Measurements from ENCODE around the gene MLLT10. TPM values are rescaled to one million over a fixed set of nuclear protein-coding genes. Genes with fewer than 3 reads are reported as not detected.

MLLT10 gene
- total and polyA plus RNA-seq, 4 donors, result 23.1 to 55.5 (median 32.6) TPM

- no peak overlapping the region for H3K4me3 ChIP-seq (ENCODE audit: low read depth, low read length)
- H3K36me3 ChIP-seq (ENCODE audit: control insufficient read depth, insufficient read depth, low read length), result peaks cover 12% of the 10 kb centered on the region
- no peaks in the 10 kb centered on the region for H3K9me3 ChIP-seq (ENCODE audit: control insufficient read depth, insufficient read depth, low read length)
- DNase-seq (ENCODE audit: low read depth in 4 of 6, low spot score in 6 of 6), result peak in 1 of 6 donors; percentile 49
- WGBS (ENCODE audit: insufficient coverage), result 52% methylated on average over 3 of the region's 6 CpGs
- H3K27ac ChIP-seq (ENCODE audit: low read depth, low read length), result no peak overlapping the region
- no peaks in the 10 kb centered on the region for H3K27me3 ChIP-seq (ENCODE audit: control insufficient read depth, insufficient read depth, low read length)
- peaks cover 7% of the 10 kb centered on the region for H3K4me1 ChIP-seq (ENCODE audit: control insufficient read depth, insufficient read depth, low read length)
These were observed 199.7 kb downstream of the MLLT10 start for GRCh38 chr10:21733710-21734109.

GRCh38 chr10:21737106-21737505, 203.1 kb downstream of the MLLT10 start:
- Histone ChIP-seq H3K9me3 (ENCODE audit: control insufficient read depth, insufficient read depth, low read length) (no peaks in the 10 kb centered on the region), H3K27me3 (ENCODE audit: control insufficient read depth, insufficient read depth, low read length) (no peaks in the 10 kb centered on the region), H3K4me3 (ENCODE audit: low read depth, low read length) (no peak overlapping the region), H3K4me1 (ENCODE audit: control insufficient read depth, insufficient read depth, low read length) (peaks cover 5% of the 10 kb centered on the region), H3K27ac (ENCODE audit: low read depth, low read length) (no peak overlapping the region), H3K36me3 (ENCODE audit: control insufficient read depth, insufficient read depth, low read length) (peaks cover 16% of the 10 kb centered on the region)
- DNase-seq (ENCODE audit: low read depth in 4 of 6, low spot score in 6 of 6), result no peak
- WGBS (ENCODE audit: insufficient coverage), result 82% methylated on average over 4 of the region's 4 CpGs

- Histone ChIP-seq H3K4me3 (ENCODE audit: low read depth, low read length) (no peak overlapping the region), H3K36me3 (ENCODE audit: control insufficient read depth, insufficient read depth, low read length) (peaks cover 22% of the 10 kb centered on the region), H3K9me3 (ENCODE audit: control insufficient read depth, insufficient read depth, low read length) (no peaks in the 10 kb centered on the region), H3K4me1 (ENCODE audit: control insufficient read depth, insufficient read depth, low read length) (no peaks in the 10 kb centered on the region), H3K27me3 (ENCODE audit: control insufficient read depth, insufficient read depth, low read length) (no peaks in the 10 kb centered on the region), H3K27ac (ENCODE audit: low read depth, low read length) (no peak overlapping the region)
- no peak for DNase-seq (ENCODE audit: low read depth in 4 of 6, low spot score in 6 of 6)
- WGBS (ENCODE audit: insufficient coverage), result 100% methylated on average over 1 of the region's 4 CpGs
These were observed 207.0 kb downstream of the MLLT10 start for GRCh38 chr10:21740989-21741388.

- Histone ChIP-seq H3K36me3 (ENCODE audit: control insufficient read depth, insufficient read depth, low read length) (peaks cover 12% of the 10 kb centered on the region), H3K27me3 (ENCODE audit: control insufficient read depth, insufficient read depth, low read length) (no peaks in the 10 kb centered on the region), H3K27ac (ENCODE audit: low read depth, low read length) (no peak overlapping the region), H3K4me1 (ENCODE audit: control insufficient read depth, insufficient read depth, low read length) (no peaks in the 10 kb centered on the region), H3K9me3 (ENCODE audit: control insufficient read depth, insufficient read depth, low read length) (no peaks in the 10 kb centered on the region), H3K4me3 (ENCODE audit: low read depth, low read length) (no peak overlapping the region)
- no CpG with 5 or more reads among the region's 5 CpGs for WGBS (ENCODE audit: insufficient coverage)
- DNase-seq (ENCODE audit: low read depth in 4 of 6, low spot score in 6 of 6), result no peak
These were observed 208.8 kb downstream of the MLLT10 start for GRCh38 chr10:21742740-21743412.

GRCh38 chr10:21744223-21744622, 210.2 kb downstream of the MLLT10 start:
- no peak for DNase-seq (ENCODE audit: low read depth in 4 of 6, low spot score in 6 of 6)
- Histone ChIP-seq H3K4me3 (ENCODE audit: low read depth, low read length) (no peak overlapping the region), H3K9me3 (ENCODE audit: control insufficient read depth, insufficient read depth, low read length) (no peaks in the 10 kb centered on the region), H3K4me1 (ENCODE audit: control insufficient read depth, insufficient read depth, low read length) (no peaks in the 10 kb centered on the region), H3K27me3 (ENCODE audit: control insufficient read depth, insufficient read depth, low read length) (no peaks in the 10 kb centered on the region), H3K36me3 (ENCODE audit: control insufficient read depth, insufficient read depth, low read length) (peaks cover 8% of the 10 kb centered on the region), H3K27ac (ENCODE audit: low read depth, low read length) (no peak overlapping the region)
- WGBS (ENCODE audit: insufficient coverage), result 93% methylated on average over 9 of the region's 11 CpGs

- no peak overlapping the region for H3K27ac ChIP-seq (ENCODE audit: low read depth, low read length)
- peaks cover 17% of the 10 kb centered on the region for H3K36me3 ChIP-seq (ENCODE audit: control insufficient read depth, insufficient read depth, low read length)
- no peak for DNase-seq (ENCODE audit: low read depth in 4 of 6, low spot score in 6 of 6)
- H3K27me3 ChIP-seq (ENCODE audit: control insufficient read depth, insufficient read depth, low read length), result no peaks in the 10 kb centered on the region
- no peaks in the 10 kb centered on the region for H3K9me3 ChIP-seq (ENCODE audit: control insufficient read depth, insufficient read depth, low read length)
- 87% methylated on average over 5 of the region's 6 CpGs for WGBS (ENCODE audit: insufficient coverage)
- no peaks in the 10 kb centered on the region for H3K4me1 ChIP-seq (ENCODE audit: control insufficient read depth, insufficient read depth, low read length)
- no peak overlapping the region for H3K4me3 ChIP-seq (ENCODE audit: low read depth, low read length)
These were observed 212.1 kb downstream of the MLLT10 start for GRCh38 chr10:21746118-21746517.

GRCh38 chr10:21747809-21748208, 213.8 kb downstream of the MLLT10 start:
- no peak for DNase-seq (ENCODE audit: low read depth in 4 of 6, low spot score in 6 of 6)
- Histone ChIP-seq H3K9me3 (ENCODE audit: control insufficient read depth, insufficient read depth, low read length) (no peaks in the 10 kb centered on the region), H3K27me3 (ENCODE audit: control insufficient read depth, insufficient read depth, low read length) (no peaks in the 10 kb centered on the region), H3K27ac (ENCODE audit: low read depth, low read length) (no peak overlapping the region), H3K4me3 (ENCODE audit: low read depth, low read length) (no peak overlapping the region), H3K4me1 (ENCODE audit: control insufficient read depth, insufficient read depth, low read length) (no peaks in the 10 kb centered on the region), H3K36me3 (ENCODE audit: control insufficient read depth, insufficient read depth, low read length) (peaks cover 22% of the 10 kb centered on the region)
- 100% methylated on average over 2 of the region's 4 CpGs for WGBS (ENCODE audit: insufficient coverage)

- H3K4me1 ChIP-seq (ENCODE audit: control insufficient read depth, insufficient read depth, low read length), result no peaks in the 10 kb centered on the region
- H3K4me3 ChIP-seq (ENCODE audit: low read depth, low read length), result no peak overlapping the region
- H3K36me3 ChIP-seq (ENCODE audit: control insufficient read depth, insufficient read depth, low read length), result peaks cover 35% of the 10 kb centered on the region
- no peaks in the 10 kb centered on the region for H3K27me3 ChIP-seq (ENCODE audit: control insufficient read depth, insufficient read depth, low read length)
- no peak for DNase-seq (ENCODE audit: low read depth in 4 of 6, low spot score in 6 of 6)
- no peak overlapping the region for H3K27ac ChIP-seq (ENCODE audit: low read depth, low read length)
- WGBS (ENCODE audit: insufficient coverage), result no CpG with 5 or more reads among the region's 3 CpGs
- H3K9me3 ChIP-seq (ENCODE audit: control insufficient read depth, insufficient read depth, low read length), result no peaks in the 10 kb centered on the region
These were observed 215.8 kb downstream of the MLLT10 start for GRCh38 chr10:21749788-21750187.

GRCh38 chr10:21750424-21750823, 216.4 kb downstream of the MLLT10 start:
- no peaks in the 10 kb centered on the region for H3K9me3 ChIP-seq (ENCODE audit: control insufficient read depth, insufficient read depth, low read length)
- WGBS (ENCODE audit: insufficient coverage), result 93% methylated on average over 10 of the region's 12 CpGs
- DNase-seq (ENCODE audit: low read depth in 4 of 6, low spot score in 6 of 6), result no peak

More at GRCh38 chr10:21750424-21750823, 216.4 kb downstream of the MLLT10 start:
- H3K27me3 ChIP-seq (ENCODE audit: control insufficient read depth, insufficient read depth, low read length), result no peaks in the 10 kb centered on the region
- H3K27ac ChIP-seq (ENCODE audit: low read depth, low read length), result no peak overlapping the region
- H3K36me3 ChIP-seq (ENCODE audit: control insufficient read depth, insufficient read depth, low read length), result peaks cover 35% of the 10 kb centered on the region
- H3K4me1 ChIP-seq (ENCODE audit: control insufficient read depth, insufficient read depth, low read length), result no peaks in the 10 kb centered on the region
- H3K4me3 ChIP-seq (ENCODE audit: low read depth, low read length), result no peak overlapping the region

All from spinal cord (tissue), 10 donors.